KMS-11 (cell line): ENCODE results near the gene GGTLC2.

Source experiments
- H2AFZ ChIP-seq: fragments of 200-600 bp; sonication (generic); 2 replicates; pipeline ENCODE4 v1.6.1; 2016; ENCODE audit warnings: antibody characterized with exemption, mixed run types, low read depth
- H3K27ac ChIP-seq: fragments of 200-600 bp; sonication (generic); 2 replicates; pipeline ENCODE4 v1.6.1; 2016; ENCODE audit warnings: mild to moderate bottlenecking, mixed run types
- H3K27me3 ChIP-seq: fragments of 200-600 bp; sonication (generic); 2 replicates; pipeline ENCODE4 v1.6.1; 2017; ENCODE audit warnings: mild to moderate bottlenecking, low read depth, mixed run types, moderate library complexity; ENCODE audit not compliant: insufficient read depth
- H3K36me3 ChIP-seq: fragments of 200-600 bp; sonication (generic); 2 replicates; pipeline ENCODE4 v1.6.1; 2017; ENCODE audit warnings: mild to moderate bottlenecking, mixed run types; ENCODE audit not compliant: insufficient read depth
- H3K4me1 ChIP-seq: fragments of 200-600 bp; sonication (generic); 2 replicates; pipeline ENCODE4 v1.6.1; 2016; ENCODE audit warnings: mild to moderate bottlenecking, low read depth, mixed run types; ENCODE audit not compliant: poor library complexity, severe bottlenecking
- H3K4me2 ChIP-seq: fragments of 200-600 bp; sonication (generic); 2 replicates; pipeline ENCODE4 v1.7.0; 2016; ENCODE audit warnings: mild to moderate bottlenecking, mixed run types
- H3K4me3 ChIP-seq: fragments of 200-600 bp; sonication (generic); IDR thresholded peaks from 2 replicates; pipeline ENCODE4 v1.6.1; 2017; ENCODE audit warnings: low read depth, low read length, mixed read lengths; ENCODE audit not compliant: insufficient read depth
- H3K79me2 ChIP-seq: fragments of 200-600 bp; sonication (generic); 2 replicates; pipeline ENCODE4 v1.6.1; 2016; ENCODE audit warnings: low read depth, mixed run types; ENCODE audit not compliant: insufficient read depth
- H3K9ac ChIP-seq: fragments of 200-600 bp; sonication (generic); 2 replicates; pipeline ENCODE4 v1.6.1; 2016; ENCODE audit warnings: mild to moderate bottlenecking, mixed run types
- H4K20me1 ChIP-seq: fragments of 200-600 bp; sonication (generic); 2 replicates; pipeline ENCODE4 v1.6.1; 2016; ENCODE audit warnings: mild to moderate bottlenecking, mixed run types; ENCODE audit not compliant: insufficient read depth
- CTCF ChIP-seq: fragments of 200-600 bp; sonication (generic); conservative IDR thresholded peaks from 2 replicates; pipeline ENCODE4 v1.6.1; 2017; ENCODE audit warnings: low read depth, mild to moderate bottlenecking, antibody characterized with exemption, low read length, moderate library complexity, mixed read lengths

The GGTLC2 gene

DNA sequence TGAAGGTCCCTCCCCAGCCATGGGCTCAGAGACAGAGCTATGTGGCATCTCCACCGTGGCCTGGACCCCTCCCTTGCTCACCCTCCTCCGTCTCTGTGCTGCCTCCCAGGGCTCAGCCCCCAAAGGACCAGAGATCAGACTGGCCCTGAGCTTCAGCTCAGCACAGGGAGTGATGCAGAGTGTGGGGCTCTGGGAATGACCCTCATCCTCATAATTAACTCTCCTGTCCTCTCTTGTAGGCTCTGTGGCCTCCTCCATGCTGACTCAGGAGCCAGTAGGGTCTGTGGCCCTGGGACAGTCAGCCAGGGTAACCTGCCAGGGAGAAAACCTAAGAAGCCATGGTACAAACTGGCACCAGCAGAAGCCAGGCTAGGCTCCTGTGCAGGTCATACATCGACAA lies 28.7 kb downstream of the GGTLC2 start:
- TF ChIP-seq CTCF = no peak
- no peak overlapping the region for H2AFZ ChIP-seq
- H3K27ac ChIP-seq = no peak overlapping the region
- no peak overlapping the region for H3K9ac ChIP-seq
- no peaks in the 10 kb centered on the region for H3K27me3 ChIP-seq
- no peaks in the 10 kb centered on the region for H4K20me1 ChIP-seq
- no peaks in the 10 kb centered on the region for H3K79me2 ChIP-seq
- no peak overlapping the region for H3K4me2 ChIP-seq
- H3K36me3 ChIP-seq = no peaks in the 10 kb centered on the region
- H3K4me1 ChIP-seq = no peaks in the 10 kb centered on the region
- no peak overlapping the region for H3K4me3 ChIP-seq

- no peaks in the 10 kb centered on the region for H3K4me1 ChIP-seq
- H3K4me2 ChIP-seq = no peak overlapping the region
- no peaks in the 10 kb centered on the region for H4K20me1 ChIP-seq
- H3K27me3 ChIP-seq = no peaks in the 10 kb centered on the region
- no peak for TF ChIP-seq CTCF
- no peak overlapping the region for H3K4me3 ChIP-seq
- no peak overlapping the region for H3K27ac ChIP-seq
- H3K36me3 ChIP-seq = no peaks in the 10 kb centered on the region
- H2AFZ ChIP-seq = no peak overlapping the region
- no peak overlapping the region for H3K9ac ChIP-seq
- no peaks in the 10 kb centered on the region for H3K79me2 ChIP-seq
Measured at GRCh38 chr22:22673628-22674027, 29.2 kb downstream of the GGTLC2 start.

DNA sequence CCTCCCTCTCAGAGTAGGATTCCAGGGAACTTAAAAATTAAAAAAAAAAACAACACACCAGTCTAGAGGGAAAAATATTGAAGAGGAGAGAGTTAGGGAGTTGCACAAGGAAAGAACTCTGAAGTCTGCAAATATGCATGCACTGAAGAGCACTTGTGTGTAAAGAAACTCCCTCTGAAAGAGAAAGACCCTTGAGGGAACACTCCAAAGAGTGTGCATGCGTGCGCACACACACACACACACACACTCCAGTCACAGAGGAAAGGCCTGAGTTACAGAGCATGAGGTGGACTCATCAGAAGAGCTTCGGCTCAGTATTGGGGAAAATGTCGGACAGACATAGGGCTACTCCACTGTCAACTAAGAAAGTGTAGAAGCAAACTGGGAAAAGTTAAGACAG lies 30.1 kb downstream of the GGTLC2 start:
- H3K79me2 ChIP-seq = no peaks in the 10 kb centered on the region
- no peaks in the 10 kb centered on the region for H4K20me1 ChIP-seq
- H3K9ac ChIP-seq = no peak overlapping the region
- H3K4me2 ChIP-seq = no peak overlapping the region
- H3K27me3 ChIP-seq = no peaks in the 10 kb centered on the region
- no peak overlapping the region for H2AFZ ChIP-seq
- TF ChIP-seq CTCF = no peak
- no peak overlapping the region for H3K27ac ChIP-seq
- H3K4me3 ChIP-seq = no peak overlapping the region
- H3K36me3 ChIP-seq = no peaks in the 10 kb centered on the region
- no peaks in the 10 kb centered on the region for H3K4me1 ChIP-seq

DNA sequence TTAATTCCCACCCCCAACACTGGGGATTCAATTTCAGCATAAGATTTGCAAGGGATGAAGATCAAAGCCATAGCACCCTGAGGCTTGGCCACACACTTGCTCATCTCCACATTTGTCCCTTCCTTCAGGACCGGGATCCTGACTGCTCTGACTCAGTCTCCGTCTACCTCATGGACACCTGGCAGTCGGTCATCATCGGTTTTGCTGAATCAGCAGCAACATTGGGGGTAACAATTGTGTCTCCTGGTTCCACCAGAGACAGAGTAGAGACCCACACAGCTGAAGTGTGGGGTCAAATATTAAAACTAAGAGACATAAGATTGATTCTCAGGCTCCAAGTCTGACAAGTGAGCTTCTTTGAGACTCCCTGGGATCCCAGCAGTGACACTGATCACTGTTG lies 34.6 kb downstream of the GGTLC2 start:
- Histone ChIP-seq H4K20me1 (no peaks in the 10 kb centered on the region), H3K36me3 (no peaks in the 10 kb centered on the region), H3K4me1 (no peaks in the 10 kb centered on the region), H3K4me2 (no peak overlapping the region), H3K9ac (no peak overlapping the region), H3K79me2 (no peaks in the 10 kb centered on the region), H3K27ac (no peak overlapping the region), H3K4me3 (no peak overlapping the region), H2AFZ (no peak overlapping the region), H3K27me3 (no peaks in the 10 kb centered on the region)
- TF ChIP-seq CTCF = no peak

DNA sequence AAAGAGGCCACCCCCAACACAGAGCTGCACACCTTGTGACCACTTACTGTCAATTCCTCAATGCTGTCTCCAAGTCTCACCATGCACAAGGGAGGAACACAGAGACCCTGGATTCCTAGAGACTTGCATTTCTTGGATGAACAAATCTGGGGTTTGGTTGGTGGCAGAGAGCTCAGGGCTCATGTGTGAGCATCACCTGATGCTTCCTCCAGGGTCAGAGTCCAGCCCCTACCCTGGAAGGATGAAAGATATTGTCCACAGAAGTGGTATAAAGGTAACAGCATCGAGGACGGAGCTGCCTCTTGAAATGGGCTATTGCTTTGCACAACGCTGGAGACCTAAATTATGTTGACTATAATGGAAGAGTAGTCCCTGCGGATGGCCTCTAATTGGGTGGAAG lies 36.0 kb downstream of the GGTLC2 start:
- H3K4me3 ChIP-seq = no peak overlapping the region
- H3K4me2 ChIP-seq = no peak overlapping the region
- H3K27ac ChIP-seq = no peak overlapping the region
- no peaks in the 10 kb centered on the region for H4K20me1 ChIP-seq
- H2AFZ ChIP-seq = no peak overlapping the region
- no peaks in the 10 kb centered on the region for H3K79me2 ChIP-seq
- H3K27me3 ChIP-seq = no peaks in the 10 kb centered on the region
- H3K36me3 ChIP-seq = no peaks in the 10 kb centered on the region
- H3K4me1 ChIP-seq = peaks cover 2% of the 10 kb centered on the region
- no peak overlapping the region for H3K9ac ChIP-seq
- no peak for TF ChIP-seq CTCF
